Lung (tissue), 12 donors: ENCODE measurements around the gene LRRC8B. TPM values are rescaled to one million over a fixed set of nuclear protein-coding genes. Genes with fewer than 3 reads are reported as not detected.

Experiments
- ATAC-seq: fragments of 200-7000 bp; cut with Tn5 transposase; one replicate; pipeline ENCODE4 v1.9.1; 2020; ENCODE audit warnings: moderate number of reproducible peaks; ENCODE audit not compliant: insufficient read depth, low FRiP score
- DNase-seq, 3 donors: peaks; one replicate each; pipeline ENCODE4 v3.0.0-alpha.2; 2013 to 2017
- H3K27ac ChIP-seq, 2 donors: one replicate each; pipeline ENCODE4 v1.5.1; 2013; ENCODE audit warnings: mild to moderate bottlenecking in 2 of 2, moderate library complexity in 2 of 2, control low read depth in 1 of 2, inconsistent platforms in 1 of 2, low read depth in 1 of 2, low read length in 1 of 2
- H3K27me3 ChIP-seq, 3 donors: one replicate each; pipeline ENCODE4 v1.5.1; 2013; ENCODE audit warnings: low read length in 2 of 3; ENCODE audit not compliant: control insufficient read depth in 3 of 3, insufficient read depth in 3 of 3
- H3K36me3 ChIP-seq, 4 donors: one replicate each; pipeline ENCODE4 v1.5.1; 2013; ENCODE audit warnings: low read length in 4 of 4, mild to moderate bottlenecking in 1 of 4, moderate library complexity in 1 of 4; ENCODE audit not compliant: control insufficient read depth in 4 of 4, insufficient read depth in 4 of 4
- H3K4me1 ChIP-seq, 5 donors: one replicate each; pipeline ENCODE4 v1.5.1; 2013; ENCODE audit warnings: low read length in 5 of 5, mild to moderate bottlenecking in 2 of 5, moderate library complexity in 1 of 5; ENCODE audit not compliant: control insufficient read depth in 5 of 5, insufficient read depth in 5 of 5
- H3K4me3 ChIP-seq: one replicate; pipeline ENCODE4 v1.5.1; 2013; ENCODE audit warnings: mild to moderate bottlenecking, control low read depth, moderate library complexity
- H3K9ac ChIP-seq, 2 donors: one replicate each; pipeline ENCODE4 v1.5.1; 2013; ENCODE audit warnings: low read length in 2 of 2, control low read depth in 1 of 2; ENCODE audit not compliant: insufficient read depth in 1 of 2
- H3K9me3 ChIP-seq, 4 donors: one replicate each; pipeline ENCODE4 v1.5.1; 2013; ENCODE audit warnings: low read length in 3 of 4, mild to moderate bottlenecking in 1 of 4, moderate library complexity in 1 of 4; ENCODE audit not compliant: control insufficient read depth in 4 of 4, insufficient read depth in 3 of 4
- WGBS, 2 donors: extraction: QIAGEN DNeasy Blood & Tissue Kit; methylation state at CpG; one replicate each; pipeline ENCODE4 v1.1.7; 2013; 5-methylcytosine and 5-hydroxymethylcytosine counted together
- polyA plus RNA-seq, 2 donors: library from polyadenylated mRNA; stranded (reverse); fragments of 200-250 nt; gene quantifications; one replicate each; pipeline ENCODE4 v1.2.1, GENCODE V29; 2013
- total RNA-seq, 2 donors: library from RNA; depleted of rRNA in 1 of 2; stranded (reverse); fragments of >200 nt in 1 of 2; gene quantifications; one replicate each; pipeline ENCODE4 v1.2.1, GENCODE V29; 2014 to 2021
- TF ChIP-seq, protein P1 (sequence below): IDR thresholded peaks from 2 replicates; pipeline ENCODE4 v1.5.1; 2012; ENCODE audit warnings: mild to moderate bottlenecking; ENCODE audit errors: control extremely low read depth, extremely low read depth
- donor health status: control.
- donor health status: control.
- donor health status: Bipolar disorder and iron deficiency.
- donor health status: healthy.
- donor health status: DM: yes; HTN: yes; CAD: no.

The LRRC8B gene
- total and polyA plus RNA-seq, 4 donors: 4.3 to 22.8 (median 11.0) TPM

DNA sequence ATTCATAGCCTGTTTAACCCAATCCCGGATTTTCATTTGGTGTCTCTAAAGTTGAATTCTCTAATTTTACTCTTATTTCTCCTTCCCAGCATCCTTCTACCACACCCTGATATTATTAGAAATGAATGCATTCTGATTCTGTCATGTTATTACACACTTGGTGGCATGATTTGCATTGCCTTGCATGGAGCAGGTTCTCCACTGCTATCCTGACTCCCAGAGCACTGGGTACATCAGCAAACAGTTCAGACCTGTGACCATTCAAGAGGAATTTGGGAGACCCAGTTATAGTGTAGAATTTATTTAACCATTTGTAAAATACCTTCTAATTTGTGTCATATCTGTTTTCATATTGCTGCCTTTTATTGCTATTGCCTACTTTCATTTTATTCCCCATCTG, 2.6 kb downstream of the LRRC8B start:
- peaks cover 0 to 11% (median 7%) of the 10 kb centered on the region in 5 donors for H3K4me1 ChIP-seq
- TF ChIP-seq, protein P1, sequence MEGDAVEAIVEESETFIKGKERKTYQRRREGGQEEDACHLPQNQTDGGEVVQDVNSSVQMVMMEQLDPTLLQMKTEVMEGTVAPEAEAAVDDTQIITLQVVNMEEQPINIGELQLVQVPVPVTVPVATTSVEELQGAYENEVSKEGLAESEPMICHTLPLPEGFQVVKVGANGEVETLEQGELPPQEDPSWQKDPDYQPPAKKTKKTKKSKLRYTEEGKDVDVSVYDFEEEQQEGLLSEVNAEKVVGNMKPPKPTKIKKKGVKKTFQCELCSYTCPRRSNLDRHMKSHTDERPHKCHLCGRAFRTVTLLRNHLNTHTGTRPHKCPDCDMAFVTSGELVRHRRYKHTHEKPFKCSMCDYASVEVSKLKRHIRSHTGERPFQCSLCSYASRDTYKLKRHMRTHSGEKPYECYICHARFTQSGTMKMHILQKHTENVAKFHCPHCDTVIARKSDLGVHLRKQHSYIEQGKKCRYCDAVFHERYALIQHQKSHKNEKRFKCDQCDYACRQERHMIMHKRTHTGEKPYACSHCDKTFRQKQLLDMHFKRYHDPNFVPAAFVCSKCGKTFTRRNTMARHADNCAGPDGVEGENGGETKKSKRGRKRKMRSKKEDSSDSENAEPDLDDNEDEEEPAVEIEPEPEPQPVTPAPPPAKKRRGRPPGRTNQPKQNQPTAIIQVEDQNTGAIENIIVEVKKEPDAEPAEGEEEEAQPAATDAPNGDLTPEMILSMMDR: no peak
- peaks cover 0 to 4% (median 2%) of the 10 kb centered on the region in 4 donors for H3K36me3 ChIP-seq
- DNase-seq (no peak), ATAC-seq (no peak)
- no peak overlapping the region for H3K27ac ChIP-seq
- H3K9me3 ChIP-seq: no peaks in the 10 kb centered on the region
- no peaks in the 10 kb centered on the region for H3K27me3 ChIP-seq
- WGBS, 2 donors: 98 to 100% methylated on average over 1 of the region's 1 CpG
- H3K9ac ChIP-seq: no peak overlapping the region
- no peak overlapping the region for H3K4me3 ChIP-seq

DNA sequence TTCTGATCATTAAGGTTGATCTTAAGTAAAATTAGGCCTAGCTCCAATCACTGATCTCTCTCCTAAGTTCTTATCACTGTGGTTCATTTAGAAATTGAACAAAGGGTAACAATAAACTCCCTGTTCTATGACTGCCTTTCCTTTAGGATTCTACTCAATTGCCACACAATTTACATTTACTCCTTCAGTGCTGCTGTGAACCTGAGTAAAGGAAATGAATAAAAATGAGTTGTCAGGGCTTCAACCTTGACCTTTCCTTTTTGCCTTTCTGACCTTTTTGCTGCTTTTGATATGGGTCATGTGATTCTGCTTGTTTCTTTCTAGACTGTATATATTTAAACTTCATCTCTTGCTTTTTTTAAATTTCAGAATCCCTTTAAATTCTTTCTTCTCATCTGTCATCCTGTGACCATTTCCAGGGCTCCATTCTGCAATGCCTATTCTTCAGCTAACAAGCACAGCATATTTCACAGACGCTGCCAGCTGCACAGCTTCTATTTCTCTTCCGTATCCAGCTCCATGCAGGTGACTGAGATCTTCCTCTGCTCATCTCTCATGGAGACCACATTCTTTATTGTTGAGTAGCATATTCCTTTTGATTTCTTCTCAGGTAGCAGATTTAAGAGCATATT, 3.2 kb downstream of the LRRC8B start:
- Histone ChIP-seq H3K9me3 (no peaks in the 10 kb centered on the region), H3K9ac (no peak overlapping the region), H3K4me1 (peaks cover 0 to 11% (median 7%) of the 10 kb centered on the region in 5 donors), H3K36me3 (peaks cover 0 to 4% (median 2%) of the 10 kb centered on the region in 4 donors), H3K4me3 (no peak overlapping the region), H3K27ac (no peak overlapping the region), H3K27me3 (no peaks in the 10 kb centered on the region)
- DNase-seq (no peak), ATAC-seq (no peak)
- WGBS, 2 donors: 77 to 92% methylated on average over 2 of the region's 2 CpGs
- TF ChIP-seq, protein P1: no peak

DNA sequence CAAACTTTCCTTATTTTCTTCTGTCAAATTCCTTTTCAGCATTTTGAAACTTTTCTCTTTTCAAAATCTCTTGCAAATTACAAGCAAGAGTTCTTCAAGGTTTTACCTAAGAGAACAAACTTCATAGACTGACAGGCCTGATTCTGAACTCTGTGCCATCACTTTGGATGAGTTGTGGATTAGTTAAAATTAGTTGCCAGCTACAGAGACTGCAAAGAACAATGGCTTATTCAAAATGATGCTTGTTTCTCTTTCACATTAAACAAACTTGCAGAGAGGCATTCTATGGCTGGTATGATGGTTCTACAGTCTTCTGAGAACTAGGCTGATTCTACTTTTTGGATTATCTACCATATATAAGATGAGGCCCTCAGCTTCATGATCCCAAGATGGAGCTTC, 3.8 kb downstream of the LRRC8B start:
- DNase-seq: no peak
- H3K36me3 ChIP-seq: peaks cover 0 to 4% (median 2%) of the 10 kb centered on the region in 4 donors
- H3K4me3 ChIP-seq: no peak overlapping the region
- no peak for ATAC-seq
- H3K9me3 ChIP-seq: no peaks in the 10 kb centered on the region
- H3K4me1 ChIP-seq: peaks cover 0 to 11% (median 7%) of the 10 kb centered on the region in 5 donors
- no peak overlapping the region for H3K9ac ChIP-seq
- no peaks in the 10 kb centered on the region for H3K27me3 ChIP-seq
- H3K27ac ChIP-seq: no peak overlapping the region
- TF ChIP-seq, protein P1: no peak

DNA sequence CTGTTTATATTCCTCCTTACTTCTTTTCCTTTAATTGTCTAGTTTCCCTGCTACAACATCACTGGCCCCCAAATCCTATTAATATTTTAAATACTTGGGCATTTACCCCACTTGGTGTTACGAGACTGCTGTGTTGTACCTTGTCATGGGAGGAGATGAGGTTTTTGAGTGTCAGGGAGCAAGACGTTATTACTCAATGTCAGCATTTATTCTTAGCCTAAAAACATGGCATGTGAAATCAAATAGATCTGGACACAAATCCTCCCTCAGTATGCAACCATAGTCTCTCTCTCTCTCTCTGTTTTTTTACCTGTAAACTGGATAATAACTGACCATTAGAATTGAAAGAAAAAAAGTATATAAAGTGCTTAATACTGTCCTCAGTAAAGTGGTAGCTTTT, 4.6 kb downstream of the LRRC8B start:
- H3K9ac ChIP-seq: no peak overlapping the region
- peaks cover 0 to 4% (median 2%) of the 10 kb centered on the region in 4 donors for H3K36me3 ChIP-seq
- ATAC-seq (no peak), DNase-seq (no peak)
- TF ChIP-seq, protein P1: no peak
- no peak overlapping the region for H3K4me3 ChIP-seq
- H3K27ac ChIP-seq: no peak overlapping the region
- H3K4me1 ChIP-seq: peaks cover 0 to 7% (median 0%) of the 10 kb centered on the region in 5 donors
- H3K9me3 ChIP-seq: no peaks in the 10 kb centered on the region
- 51 to 56% methylated on average over 2 of the region's 2 CpGs for WGBS, 2 donors
- no peaks in the 10 kb centered on the region for H3K27me3 ChIP-seq
